ENCODE measurements around the gene ASAP2.

ASAP2 gene

GRCh38 chr2:9445089-9445488 lies 238.5 kb downstream of the ASAP2 start:
- peak; percentile 90 to 94 for ATAC-seq

DNA sequence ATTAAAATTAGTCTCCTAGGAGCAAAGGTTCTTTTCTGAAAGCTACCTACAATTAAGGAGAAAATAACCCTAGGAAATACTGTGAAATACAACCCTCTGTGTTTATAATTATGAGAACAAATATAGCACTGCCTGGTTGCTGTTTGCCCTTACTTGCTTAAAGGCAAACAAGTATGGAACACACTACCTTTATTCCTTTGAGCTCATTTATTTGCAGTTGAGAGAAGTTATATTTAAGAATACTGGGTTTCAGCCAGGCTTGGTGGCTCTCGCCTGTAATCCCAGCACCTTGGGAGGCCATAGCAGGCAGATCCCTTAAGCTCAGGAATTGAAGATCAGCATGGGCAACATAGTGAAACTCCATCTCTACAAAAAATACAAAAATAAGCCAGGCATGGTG lies 244.6 kb downstream of the ASAP2 start:
- ATAC-seq = no peak
